ENCODE results near the gene INAFM1.

DNA sequence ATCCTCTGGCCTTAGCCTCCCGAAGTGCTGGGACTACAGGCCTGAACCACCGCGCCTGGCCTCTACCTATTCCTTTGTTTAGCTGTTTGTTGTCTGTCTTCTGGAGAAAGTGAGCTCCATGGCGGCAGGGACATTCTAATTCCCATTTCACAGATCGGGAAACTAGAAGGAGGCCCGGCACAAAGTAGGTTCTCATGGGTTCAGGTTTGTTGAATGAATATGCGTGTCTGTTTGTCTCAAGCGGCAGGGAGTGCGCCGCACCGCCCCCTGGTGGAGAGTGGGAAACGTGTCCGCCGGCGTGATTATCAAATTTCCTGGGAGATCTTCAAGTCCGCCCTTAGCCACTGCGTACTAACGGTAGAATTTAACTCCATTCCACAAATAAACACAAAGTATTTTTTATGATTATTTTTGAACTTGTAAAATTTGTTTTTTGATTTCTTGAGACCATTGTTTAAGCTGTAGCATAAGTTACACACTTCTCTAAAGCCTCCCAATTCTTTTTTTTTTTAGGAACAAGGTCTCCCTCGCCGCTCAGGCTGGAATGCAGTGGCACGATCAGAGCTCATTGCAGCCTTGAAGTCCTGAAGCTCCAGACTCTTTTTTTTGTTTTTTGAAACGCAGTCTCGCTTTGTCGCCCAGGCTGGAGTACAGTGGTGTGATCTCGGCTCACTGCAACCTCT is 27.2 kb upstream of the INAFM1 start:
- TF ChIP-seq POLR2A (IDR thresholded peaks at IDR 0.05; ENCODE audit: low read depth, low read length) (no peak), SPI1 (IDR thresholded peaks at IDR 0.05; ENCODE audit: low read depth, low read length) (no peak), POLR2AphosphoS5 (IDR thresholded peaks at IDR 0.05; ENCODE audit: low read depth, low read length) (no peak), TAF1 (IDR thresholded peaks at IDR 0.05; ENCODE audit: low read depth, low read length) (no peak), POU2F2 (IDR thresholded peaks at IDR 0.05; ENCODE audit: low read depth, low read length) (peak; percentile 56; the same call in 1 of the 2 replicates)
